ENCODE results near the gene VTI1A.
A peak's percentile ranks its signal among the peaks of the same experiment; 100 is the strongest.
"Not testable (repeated sequence)": the region's sequence is repeated elsewhere in the genome, so short reads cannot be mapped to it uniquely, and the experiment has no call there.

The VTI1A gene

GRCh38 chr10:112456533-112456932 lies 9.5 kb downstream of the VTI1A start:
- DNase-seq = no peak

- DNase-seq = no peak
These were observed 13.4 kb downstream of the VTI1A start for GRCh38 chr10:112460366-112460765.

DNA sequence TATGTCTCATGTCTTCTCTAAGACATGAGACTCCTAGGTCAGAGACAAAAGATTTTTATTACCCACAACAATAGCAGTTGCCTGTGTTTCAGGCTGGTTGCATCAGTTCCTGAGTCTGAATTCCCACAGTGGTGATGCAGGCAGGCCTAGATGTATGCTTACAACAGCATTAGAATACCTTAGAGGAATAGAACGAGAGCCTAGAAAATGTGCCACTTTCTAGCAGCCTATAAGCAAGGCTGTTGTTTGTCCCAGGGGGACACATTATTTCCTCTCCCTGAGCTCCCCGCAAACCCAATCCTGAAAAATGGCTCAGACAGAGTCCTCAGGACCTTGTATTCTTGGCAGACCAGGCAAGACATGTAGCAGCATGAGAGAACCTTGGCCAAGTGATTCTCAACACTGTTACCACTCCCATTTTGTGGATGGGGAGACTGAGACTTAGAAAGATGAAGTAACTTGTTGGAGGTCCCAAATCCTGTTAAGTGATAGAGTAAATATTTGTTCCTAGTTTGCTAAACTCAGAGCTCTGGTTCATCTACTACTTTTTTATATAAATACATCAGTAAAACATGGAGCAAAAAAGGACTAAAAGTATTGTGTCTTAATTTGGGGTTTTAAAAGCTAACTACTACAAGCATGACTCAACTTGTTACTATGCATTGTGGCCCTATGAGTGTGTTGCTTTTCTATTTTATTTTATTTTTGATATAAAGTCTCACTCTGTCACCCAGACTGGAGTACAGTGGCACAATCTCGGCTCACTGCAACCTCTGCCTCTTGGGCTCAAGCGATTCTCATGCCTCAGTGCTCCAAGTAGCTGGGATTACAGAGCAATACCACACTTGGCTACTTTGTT lies 14.2 kb downstream of the VTI1A start:
- DNase-seq = peak; percentile 3

DNA sequence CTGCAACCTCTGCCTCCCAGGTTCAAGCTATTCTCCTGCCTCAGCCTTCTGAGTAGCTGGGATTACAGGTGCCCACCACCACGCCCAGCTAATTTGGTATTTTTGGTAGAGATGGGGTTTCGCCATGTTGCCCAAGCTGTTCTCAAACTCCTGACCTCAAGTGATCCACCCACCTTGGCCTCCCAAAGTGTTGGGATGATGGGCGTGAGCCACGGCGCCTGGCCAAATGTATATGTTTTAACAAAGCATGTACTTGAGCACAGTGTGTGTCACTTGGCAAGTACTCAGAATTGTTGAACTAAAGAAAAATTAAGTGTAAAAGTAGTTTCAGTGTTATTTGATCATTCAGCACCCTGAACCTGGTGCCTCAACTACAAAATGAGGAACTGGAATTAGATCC lies 17.1 kb downstream of the VTI1A start:
- DNase-seq = not testable (repeated sequence)

DNA sequence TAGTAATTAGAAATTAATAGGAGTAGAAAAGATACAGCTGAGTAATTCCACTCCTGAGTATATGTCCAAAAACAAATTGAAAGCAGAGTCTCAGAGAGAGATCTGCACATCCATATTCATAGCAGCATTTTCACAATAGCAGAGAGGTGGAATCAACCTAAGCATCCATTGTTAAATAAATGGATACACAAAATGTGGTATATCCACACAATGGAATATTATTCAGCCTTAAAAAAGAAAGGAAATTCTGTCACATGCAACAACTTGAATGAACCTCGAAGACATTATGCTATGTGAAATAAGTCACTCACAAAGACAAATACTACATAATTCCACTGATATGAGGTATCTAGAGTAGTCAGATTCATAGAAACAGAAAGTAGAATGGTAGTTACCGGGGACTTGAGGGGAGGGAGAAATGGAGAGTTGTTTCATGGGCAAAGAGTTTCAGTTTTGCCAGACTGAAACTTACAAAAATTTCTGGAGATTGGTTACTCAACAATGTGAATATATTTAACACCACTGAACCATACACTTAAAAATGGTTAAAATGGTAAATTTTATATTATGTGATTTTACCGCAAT lies 18.4 kb downstream of the VTI1A start:
- no peak for DNase-seq

DNA sequence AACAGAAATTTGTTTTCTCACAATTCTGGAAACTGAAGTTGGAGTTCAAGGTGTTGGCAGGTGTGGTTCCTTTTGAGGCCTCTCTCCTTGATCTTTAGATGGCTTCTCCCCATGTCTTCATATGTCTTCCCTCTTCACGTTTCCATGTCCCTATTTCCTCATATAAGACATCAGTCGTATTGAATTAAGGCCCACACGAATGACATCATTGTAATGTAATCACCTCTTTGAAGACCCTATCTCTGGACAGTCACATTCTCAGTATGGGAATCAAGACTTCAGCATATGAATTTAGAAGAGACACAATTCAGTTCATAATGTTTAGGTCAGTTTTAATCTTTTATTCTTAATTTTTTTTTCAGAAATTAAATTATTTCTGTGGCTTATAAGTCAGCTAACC lies 19.8 kb downstream of the VTI1A start:
- DNase-seq = no peak

DNA sequence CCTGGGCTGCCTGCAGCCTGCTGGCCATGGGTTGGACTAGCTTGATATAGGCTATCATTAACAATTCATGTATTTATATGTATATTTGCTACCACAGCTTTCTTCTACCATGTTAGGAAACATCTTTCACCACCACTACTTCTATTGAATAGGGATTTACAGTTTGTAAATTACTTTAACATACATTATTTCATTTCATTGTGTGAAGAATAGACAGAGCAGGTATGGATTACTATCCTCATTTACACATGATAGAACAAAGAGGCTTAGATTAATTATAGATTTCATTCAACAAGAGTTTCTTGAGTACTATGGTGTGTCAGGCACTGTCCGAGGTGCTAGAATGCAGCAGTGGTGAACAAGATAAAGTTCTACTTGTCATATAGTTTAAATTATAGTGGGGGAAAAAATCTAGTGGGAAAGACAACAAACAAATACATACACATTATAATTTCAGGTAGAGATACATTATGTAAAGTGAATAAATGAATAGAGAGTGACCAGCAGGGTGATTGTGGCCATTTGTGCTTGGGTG lies 20.6 kb downstream of the VTI1A start:
- DNase-seq = no peak

DNA sequence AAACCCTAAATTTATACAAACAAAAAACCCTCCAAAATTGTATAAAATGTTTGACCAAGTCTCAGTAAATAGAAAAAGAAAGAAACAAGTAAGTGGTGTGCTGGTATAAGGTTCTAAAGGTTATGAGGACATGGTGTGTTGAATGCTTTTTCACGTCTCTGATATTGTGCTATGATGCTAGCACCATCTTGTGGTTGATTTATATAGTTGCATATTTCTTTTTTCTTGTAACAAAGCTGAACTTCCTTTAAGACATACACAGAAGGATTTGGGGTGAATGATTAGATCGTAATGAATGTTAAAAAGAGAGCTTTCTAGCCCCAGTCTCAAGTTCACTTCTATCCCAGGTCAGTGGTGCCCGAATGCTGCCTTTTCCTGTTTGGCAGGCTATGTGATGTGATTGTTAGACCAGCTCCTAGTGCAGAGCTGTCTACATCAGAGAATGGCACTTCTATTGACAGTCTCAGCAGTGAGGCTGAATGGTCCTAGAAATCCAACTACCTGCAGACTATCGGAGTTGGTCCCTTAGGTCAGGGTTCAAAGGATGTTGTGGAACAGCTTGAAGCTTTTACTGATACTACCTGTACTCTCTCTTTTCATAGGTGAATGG lies 25.0 kb downstream of the VTI1A start:
- DNase-seq = no peak

DNA sequence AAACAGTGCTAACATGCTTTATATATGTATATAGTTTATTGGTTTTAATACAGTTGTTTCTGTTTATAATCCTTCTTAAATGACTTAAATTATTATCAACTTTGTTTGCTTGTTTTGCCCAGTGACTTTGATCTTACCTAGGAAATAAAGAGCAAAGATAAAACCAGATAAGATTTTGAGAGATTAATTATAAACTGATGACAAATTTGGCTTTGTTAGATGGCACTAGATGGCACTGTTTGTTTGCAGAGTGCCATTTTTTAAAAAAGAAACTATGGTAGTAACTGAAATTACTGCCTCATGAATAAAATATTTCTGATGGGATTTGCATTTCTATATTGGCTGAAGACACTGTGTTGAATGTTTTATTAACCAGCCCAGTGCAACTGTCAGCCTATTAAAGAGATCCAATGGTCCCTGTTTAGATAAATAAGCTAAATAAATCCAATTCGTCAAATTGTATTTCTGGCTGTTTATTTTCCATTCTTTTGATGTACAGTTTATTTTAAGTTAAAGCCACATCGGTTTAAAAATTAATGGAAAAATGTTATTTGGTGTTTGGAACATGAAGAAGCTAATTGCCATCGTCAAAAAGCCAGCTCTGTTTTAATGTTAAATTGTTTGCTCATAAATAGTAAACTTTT lies 28.7 kb downstream of the VTI1A start:
- no peak for DNase-seq

DNA sequence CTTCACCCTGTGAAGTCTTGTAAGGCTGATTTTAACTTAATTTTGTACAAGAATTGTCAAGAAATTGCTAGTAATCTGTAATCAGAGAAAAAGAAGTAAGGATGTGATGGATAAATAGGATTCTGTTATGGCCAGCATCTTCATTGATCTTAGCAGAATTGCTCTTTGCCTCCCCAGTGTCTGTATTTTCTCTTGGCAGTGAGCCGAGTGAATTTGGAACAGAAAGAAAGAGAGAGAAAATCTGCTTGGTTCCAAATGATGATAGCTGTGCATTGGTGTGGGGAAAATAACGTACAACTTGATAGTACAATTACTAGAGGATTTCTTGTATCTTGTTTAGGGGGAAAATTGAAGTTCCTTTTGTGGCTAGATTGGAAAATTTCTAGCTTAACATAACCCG lies 34.6 kb downstream of the VTI1A start:
- no peak for DNase-seq

DNA sequence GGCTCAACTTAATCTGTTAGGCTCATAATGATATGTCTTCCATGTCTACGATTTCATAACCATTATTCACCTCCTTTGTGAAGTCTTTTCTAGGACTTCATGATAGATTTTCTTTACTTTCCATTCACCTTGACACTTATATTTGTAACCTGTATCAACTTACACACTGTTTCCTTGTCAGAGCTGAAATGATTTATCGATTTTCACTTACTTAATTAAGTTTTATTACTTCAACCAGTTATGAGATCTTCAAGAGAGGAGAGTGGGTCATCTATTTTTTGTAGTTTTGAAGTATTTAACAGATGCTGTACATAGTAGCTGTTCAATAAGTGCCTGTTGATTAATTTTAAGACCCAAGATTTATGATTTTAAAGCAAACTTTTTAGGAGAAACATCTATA lies 37.4 kb downstream of the VTI1A start:
- DNase-seq = no peak

DNA sequence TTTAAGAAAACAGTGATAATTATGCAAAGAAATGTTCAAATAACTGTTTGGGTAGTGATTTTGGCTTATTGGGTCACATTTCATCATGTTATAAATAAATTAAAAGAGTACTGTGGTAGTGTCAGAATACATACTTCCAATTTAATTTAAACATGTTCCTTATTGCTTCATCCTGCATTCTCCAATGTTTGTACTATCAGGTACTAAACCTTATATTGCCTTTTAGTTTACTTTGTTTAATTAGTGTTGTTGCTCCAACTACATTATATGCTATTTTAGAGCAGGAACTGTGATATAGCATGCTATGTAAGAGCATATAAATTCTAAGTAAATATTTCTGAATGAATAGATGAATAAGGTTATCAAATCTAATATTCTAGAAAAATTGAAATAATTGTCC lies 40.9 kb downstream of the VTI1A start:
- DNase-seq = no peak

DNA sequence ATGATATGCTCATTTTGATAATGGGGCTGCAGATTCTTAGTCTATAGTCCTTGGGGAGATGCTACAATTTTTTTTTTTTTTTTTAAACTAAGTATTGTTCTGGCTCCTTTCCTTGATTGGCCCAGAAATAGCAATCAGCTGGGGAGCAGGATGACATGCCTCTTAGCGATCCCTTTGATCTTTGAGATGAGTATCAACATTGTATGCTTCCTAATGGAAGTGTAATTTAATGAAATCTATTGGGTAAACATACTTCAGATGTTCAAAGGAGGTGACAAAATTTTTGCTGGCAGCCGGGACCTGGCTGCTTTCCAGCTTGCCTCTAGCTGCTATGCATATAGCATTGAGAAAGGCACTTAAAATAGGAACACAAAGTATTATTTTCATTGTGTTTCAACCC lies 43.5 kb downstream of the VTI1A start:
- no peak for DNase-seq

DNA sequence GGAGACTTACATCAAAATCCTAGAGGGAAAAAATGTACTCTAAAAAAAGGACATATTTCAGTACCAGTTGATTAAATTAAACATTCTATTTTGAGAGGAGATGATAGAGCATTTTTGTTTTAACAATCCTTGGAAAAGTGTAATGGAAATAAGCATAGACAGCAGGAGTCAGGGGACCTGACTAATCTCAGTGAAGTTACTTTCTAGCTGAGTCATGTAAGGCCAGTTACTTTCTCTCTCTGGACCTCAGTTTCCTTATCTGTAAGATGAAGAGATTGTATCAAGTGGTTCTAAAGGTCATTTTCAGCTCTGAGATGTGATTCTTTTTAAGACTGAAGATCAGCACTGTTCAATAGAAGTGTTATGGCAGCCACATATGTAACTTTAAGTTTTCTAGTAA lies 44.1 kb downstream of the VTI1A start:
- no peak for DNase-seq

DNA sequence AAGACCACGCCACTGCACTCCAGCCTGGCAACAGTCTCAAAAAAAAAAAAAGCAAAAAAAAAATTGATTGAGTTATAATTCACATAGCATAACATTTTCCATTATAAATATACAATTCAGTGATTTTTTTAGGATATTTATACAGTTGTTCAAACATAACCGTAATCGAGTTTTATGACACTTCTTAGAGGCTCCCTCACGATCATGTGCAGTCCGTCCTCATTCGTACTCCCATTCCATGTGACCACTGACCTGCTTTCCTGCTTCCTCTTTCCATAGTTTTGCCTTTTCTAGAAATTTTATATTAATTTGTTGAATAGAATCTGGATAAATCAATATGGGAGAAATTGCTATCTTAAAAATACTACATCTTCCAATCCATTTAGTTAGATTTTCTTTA lies 45.7 kb downstream of the VTI1A start:
- no peak for DNase-seq

DNA sequence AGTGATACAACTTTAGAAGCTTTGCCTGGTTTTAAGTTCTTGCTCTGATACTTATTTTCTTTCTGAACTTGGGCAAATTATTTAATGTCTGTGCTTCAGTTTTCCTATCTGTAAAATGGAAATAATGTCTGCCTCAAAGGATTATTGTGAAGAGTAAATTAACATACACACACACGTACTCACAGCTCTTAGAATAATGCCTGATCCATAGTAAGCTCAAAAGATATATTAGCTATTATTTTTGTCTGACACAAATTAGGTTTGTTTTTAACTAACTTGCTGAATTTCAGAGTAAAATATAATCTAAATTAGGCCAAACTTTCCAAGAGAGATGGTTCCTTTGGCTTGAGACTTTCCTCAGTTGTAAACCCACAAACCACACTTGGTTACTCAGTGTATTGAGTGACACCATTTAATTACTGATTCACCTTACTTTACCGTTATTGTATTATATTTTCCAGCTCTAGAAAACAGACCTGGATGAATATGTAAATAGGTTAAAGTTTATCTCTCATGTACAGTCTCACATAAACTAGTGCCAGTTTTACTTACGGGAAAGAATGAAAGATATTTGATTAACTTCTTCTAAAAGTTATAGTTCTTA lies 50.4 kb downstream of the VTI1A start:
- no peak for DNase-seq

DNA sequence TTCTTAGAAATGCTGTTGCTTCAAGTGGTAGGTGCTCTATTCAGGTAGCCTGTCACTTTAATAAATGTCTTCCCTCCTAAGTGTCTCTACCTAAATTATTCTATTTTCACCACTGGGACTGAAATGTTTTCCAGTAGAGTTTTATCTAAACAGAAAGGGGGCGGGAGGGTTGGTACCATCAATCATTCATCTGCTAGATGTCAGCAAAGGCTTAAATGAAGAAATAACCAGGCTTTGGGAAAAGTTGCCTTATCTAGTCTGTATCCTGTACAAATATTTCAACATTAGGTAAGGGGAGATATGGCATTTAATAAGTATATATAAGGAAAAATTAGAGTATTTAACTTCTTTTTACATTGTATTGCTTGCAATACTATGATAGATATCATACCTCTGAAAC lies 51.8 kb downstream of the VTI1A start:
- no peak for DNase-seq

DNA sequence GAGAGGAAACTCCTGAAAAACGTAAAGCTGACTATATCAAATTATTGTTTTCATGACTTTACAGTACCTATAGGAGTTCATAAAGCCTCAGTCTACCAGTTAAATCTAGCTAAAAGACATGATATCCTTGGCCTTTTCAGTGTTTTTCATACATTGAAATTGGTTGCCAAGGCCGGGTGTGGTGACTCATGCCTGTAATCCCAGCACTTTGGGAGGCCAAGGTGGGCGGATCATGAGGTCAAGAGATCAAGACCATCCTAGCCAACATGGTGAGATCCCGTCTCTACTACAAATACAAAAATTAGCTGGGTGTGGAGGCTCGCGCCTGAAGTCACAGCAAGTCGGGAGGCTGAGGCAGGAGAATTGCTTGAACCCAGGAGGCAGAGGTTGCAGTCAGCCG lies 53.0 kb downstream of the VTI1A start:
- not testable (repeated sequence) for DNase-seq

DNA sequence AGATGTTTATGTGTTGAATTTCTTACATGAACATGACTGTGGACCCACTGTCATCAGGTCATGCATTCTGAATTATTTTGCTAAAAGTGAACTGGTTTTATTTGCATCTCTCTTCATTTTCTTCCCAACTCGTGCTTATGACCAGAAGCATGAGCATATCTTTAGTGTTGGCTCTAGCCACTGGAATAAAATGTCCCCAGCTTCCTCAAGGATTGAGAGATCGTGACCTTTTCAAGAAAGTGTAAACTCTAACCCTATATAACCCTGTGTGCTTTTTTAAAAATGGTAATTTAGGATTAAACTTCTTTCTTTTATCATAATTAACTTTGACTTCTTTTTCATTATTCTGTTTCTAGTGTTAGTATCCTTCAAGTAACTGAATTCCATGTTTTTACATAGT lies 55.5 kb downstream of the VTI1A start:
- DNase-seq = no peak

DNA sequence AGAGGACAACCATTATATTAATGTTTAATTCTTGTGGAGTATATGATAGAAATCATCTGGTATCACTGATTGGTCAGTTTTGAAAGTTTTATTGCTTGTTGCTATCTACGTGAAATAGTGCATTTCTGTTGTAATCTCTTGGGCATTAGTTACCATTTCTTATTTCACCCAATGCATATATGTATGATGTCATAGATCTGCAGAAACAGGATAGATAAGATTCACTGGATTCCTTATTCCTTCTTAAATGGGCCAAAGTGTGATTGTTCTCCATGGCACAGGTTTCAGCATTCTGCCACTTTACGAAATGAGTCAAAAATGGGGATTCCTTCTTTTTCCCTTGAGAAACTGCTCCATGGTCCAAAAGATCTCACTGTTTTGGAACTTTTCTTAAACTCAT lies 56.6 kb downstream of the VTI1A start:
- DNase-seq = no peak

DNA sequence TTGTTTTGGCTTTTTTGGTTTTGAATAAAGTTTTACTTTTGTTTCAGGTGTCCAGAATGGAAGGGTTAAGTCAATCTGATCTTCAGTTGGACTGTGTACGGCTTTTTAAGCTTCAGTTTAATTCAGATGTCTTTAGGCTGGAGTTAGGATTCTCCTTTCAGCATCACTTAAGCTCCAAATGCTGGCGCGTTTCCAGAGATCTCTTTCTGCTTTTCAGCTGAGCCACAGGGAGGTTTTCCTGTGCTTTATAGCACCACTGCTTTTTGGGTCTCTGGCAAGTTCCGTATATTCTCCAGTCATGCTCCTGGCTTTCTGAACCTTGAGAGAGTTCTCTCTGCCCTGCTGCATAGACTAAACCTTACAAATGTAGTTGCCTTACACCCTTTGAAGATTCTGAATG lies 60.0 kb downstream of the VTI1A start:
- no peak for DNase-seq

DNA sequence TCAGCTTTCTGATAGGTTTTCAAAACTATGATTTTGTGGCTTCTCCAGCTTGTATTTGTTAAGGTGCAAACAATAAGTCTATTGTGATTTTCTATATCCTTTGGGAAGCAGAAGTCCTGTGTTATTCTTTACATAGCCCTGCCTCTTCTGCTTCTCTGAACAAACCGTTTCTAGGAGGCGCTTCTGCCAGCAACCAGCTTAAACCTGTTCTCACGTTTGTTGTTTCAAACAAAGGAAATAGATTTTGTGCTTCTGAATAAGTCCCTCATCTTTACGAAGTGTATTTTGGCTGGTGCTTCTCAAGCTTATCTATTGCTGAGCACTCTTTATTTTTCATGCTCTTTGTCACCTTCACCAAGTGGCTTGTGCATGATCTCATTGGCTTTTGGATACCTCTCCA lies 61.0 kb downstream of the VTI1A start:
- DNase-seq = no peak
